Sigmoid colon (tissue), 4 donors: ENCODE results near the gene GUCA2A.

Experiments
- CTCF ChIP-seq, 4 experiments: fragments of 450-650 bp in 3 of 4; fragments of 200-600 bp in 1 of 4; IDR thresholded peaks; one replicate each; pipeline ENCODE4 v1.5.1; 2016 to 2019; ENCODE audit warnings: antibody characterized with exemption in 4 of 4, mild to moderate bottlenecking in 3 of 4, moderate library complexity in 2 of 4
- EP300 ChIP-seq, 4 donors: sonication (generic); formaldehyde crosslinking; IDR thresholded peaks; one replicate each; pipeline ENCODE4 v1.6.1; 2017; ENCODE audit warnings: antibody characterized with exemption in 4 of 4

- no peak for TF ChIP-seq CTCF (IDR thresholded peaks at IDR 0.05)
- no peak for TF ChIP-seq EP300 (IDR thresholded peaks at IDR 0.05)
Observed at GRCh38 chr1:42114229-42114628, 50.3 kb downstream of the GUCA2A start.
